ENCODE data around the gene TSPAN18.

The TSPAN18 gene

GRCh38 chr11:44709966-44710365 lies 16.8 kb upstream of the TSPAN18 start:
- TF ChIP-seq CTCF (conservative IDR thresholded peaks at IDR 0.05; ENCODE audit: low read length) (no peak), EZH2phosphoT487 (IDR thresholded peaks at IDR 0.05; ENCODE audit: borderline replicate concordance) (no peak)
- Histone ChIP-seq H3K4me2 (ENCODE audit: low read depth, low read length, poor library complexity, severe bottlenecking) (no peak overlapping the region), H4K20me1 (ENCODE audit: insufficient read depth, low read length, poor library complexity, severe bottlenecking) (no peaks in the 10 kb centered on the region), H2AFZ (ENCODE audit: low read length) (no peak overlapping the region), H3K4me1 (ENCODE audit: insufficient read depth, low read length, poor library complexity, severe bottlenecking) (no peaks in the 10 kb centered on the region), H3K79me2 (ENCODE audit: insufficient read depth, low read length) (no peaks in the 10 kb centered on the region), H3K4me3 (ENCODE audit: low read length, poor library complexity, severe bottlenecking) (no peak overlapping the region), H3K9ac (ENCODE audit: low read depth, low read length, poor library complexity, severe bottlenecking) (no peak overlapping the region), H3K36me3 (ENCODE audit: insufficient read depth, low read length) (no peaks in the 10 kb centered on the region), H3K9me3 (ENCODE audit: insufficient read depth, low read depth, low read length) (no peaks in the 10 kb centered on the region), H3K9me2 (replicated peaks; ENCODE audit: low read depth, low read length) (no peaks in the 10 kb centered on the region), H3K27me3 (ENCODE audit: insufficient read depth, low read length, poor library complexity, severe bottlenecking) (no peaks in the 10 kb centered on the region), H3F3A (ENCODE audit: low read depth) (no peaks in the 10 kb centered on the region)

- no peak overlapping the region for H2AFZ ChIP-seq (ENCODE audit: low read length)
- no peaks in the 10 kb centered on the region for H3K9me3 ChIP-seq (ENCODE audit: insufficient read depth, low read depth, low read length)
- H3F3A ChIP-seq (ENCODE audit: low read depth), result no peaks in the 10 kb centered on the region
- no peaks in the 10 kb centered on the region for H3K36me3 ChIP-seq (ENCODE audit: insufficient read depth, low read length)
- no peak overlapping the region for H3K4me2 ChIP-seq (ENCODE audit: low read depth, low read length, poor library complexity, severe bottlenecking)
- no peak overlapping the region for H3K9ac ChIP-seq (ENCODE audit: low read depth, low read length, poor library complexity, severe bottlenecking)
- H3K4me3 ChIP-seq (ENCODE audit: low read length, poor library complexity, severe bottlenecking), result no peak overlapping the region
- H3K79me2 ChIP-seq (ENCODE audit: insufficient read depth, low read length), result no peaks in the 10 kb centered on the region
- no peaks in the 10 kb centered on the region for H3K4me1 ChIP-seq (ENCODE audit: insufficient read depth, low read length, poor library complexity, severe bottlenecking)
- H4K20me1 ChIP-seq (ENCODE audit: insufficient read depth, low read length, poor library complexity, severe bottlenecking), result no peaks in the 10 kb centered on the region
- H3K9me2 ChIP-seq (replicated peaks; ENCODE audit: low read depth, low read length), result no peaks in the 10 kb centered on the region
- TF ChIP-seq CTCF (conservative IDR thresholded peaks at IDR 0.05; ENCODE audit: low read length) (no peak), EZH2phosphoT487 (IDR thresholded peaks at IDR 0.05; ENCODE audit: borderline replicate concordance) (no peak)
- H3K27me3 ChIP-seq (ENCODE audit: insufficient read depth, low read length, poor library complexity, severe bottlenecking), result no peaks in the 10 kb centered on the region
Measured at GRCh38 chr11:44711113-44711786, 15.5 kb upstream of the TSPAN18 start.

GRCh38 chr11:44711787-44712608 lies 14.8 kb upstream of the TSPAN18 start:
- TF ChIP-seq EZH2phosphoT487 (IDR thresholded peaks at IDR 0.05; ENCODE audit: borderline replicate concordance) (no peak), CTCF (conservative IDR thresholded peaks at IDR 0.05; ENCODE audit: low read length) (no peak)
- H3K36me3 ChIP-seq (ENCODE audit: insufficient read depth, low read length), result no peaks in the 10 kb centered on the region
- no peak overlapping the region for H3K9ac ChIP-seq (ENCODE audit: low read depth, low read length, poor library complexity, severe bottlenecking)
- no peaks in the 10 kb centered on the region for H3K27me3 ChIP-seq (ENCODE audit: insufficient read depth, low read length, poor library complexity, severe bottlenecking)
- H3K4me2 ChIP-seq (ENCODE audit: low read depth, low read length, poor library complexity, severe bottlenecking), result no peak overlapping the region
- no peaks in the 10 kb centered on the region for H3K9me3 ChIP-seq (ENCODE audit: insufficient read depth, low read depth, low read length)
- H3K4me3 ChIP-seq (ENCODE audit: low read length, poor library complexity, severe bottlenecking), result no peak overlapping the region
- no peak overlapping the region for H2AFZ ChIP-seq (ENCODE audit: low read length)
- no peaks in the 10 kb centered on the region for H3K9me2 ChIP-seq (replicated peaks; ENCODE audit: low read depth, low read length)
- no peaks in the 10 kb centered on the region for H4K20me1 ChIP-seq (ENCODE audit: insufficient read depth, low read length, poor library complexity, severe bottlenecking)
- no peaks in the 10 kb centered on the region for H3K79me2 ChIP-seq (ENCODE audit: insufficient read depth, low read length)
- no peaks in the 10 kb centered on the region for H3K4me1 ChIP-seq (ENCODE audit: insufficient read depth, low read length, poor library complexity, severe bottlenecking)
- H3F3A ChIP-seq (ENCODE audit: low read depth), result no peaks in the 10 kb centered on the region
